Brain microvascular endothelial cell (primary cell): ENCODE results near the gene NODAL.

Source experiments
- DNase-seq: peaks from one replicate; pipeline ENCODE4 v3.0.0-alpha.2; 2020
- H3K27ac ChIP-seq: fragments of 250-450 bp; sonication (Bioruptor Pico); 2 replicates; pipeline ENCODE4 v1.5.1; 2020; ENCODE audit warnings: mild to moderate bottlenecking, moderate library complexity
- H3K27me3 ChIP-seq: fragments of 250-450 bp; sonication (Bioruptor Pico); replicated peaks from 2 replicates; pipeline ENCODE4 v1.5.1; 2020; ENCODE audit warnings: mild to moderate bottlenecking
- H3K36me3 ChIP-seq: fragments of 250-450 bp; sonication (Bioruptor Pico); replicated peaks from 2 replicates; pipeline ENCODE4 v1.5.1; 2020; ENCODE audit warnings: mild to moderate bottlenecking
- H3K4me3 ChIP-seq: 2 replicates; pipeline ENCODE4 v1.5.1; 2011; ENCODE audit warnings: low read depth, mild to moderate bottlenecking, control low read depth, low read length, moderate library complexity
- CTCF ChIP-seq: IDR thresholded peaks from 2 replicates; pipeline ENCODE4 v1.5.1; 2011; ENCODE audit warnings: low read depth, mild to moderate bottlenecking, moderate library complexity, low read length, control low read depth, inconsistent platforms; ENCODE audit errors: missing control alignments
- in situ Hi-C: cut with HindIII; loops from 2 replicates; pipeline ENCODE4 v1.10.0; 2017; ENCODE audit warnings: low sequenced_read_pairs, low pct_ligation_motif_present

Gene NODAL

GRCh38 chr10:70459774-70460490, 18.5 kb upstream of the NODAL start:
- no peak overlapping the region for H3K4me3 ChIP-seq
- DNase-seq = no peak
- no peaks in the 10 kb centered on the region for H3K27me3 ChIP-seq

GRCh38 chr10:70459061-70459773, 17.7 kb upstream of the NODAL start:
- in situ Hi-C loops = no loop called here
- Histone ChIP-seq H3K36me3 (no peaks in the 10 kb centered on the region), H3K27me3 (no peaks in the 10 kb centered on the region), H3K4me3 (no peak overlapping the region), H3K27ac (no peak overlapping the region)
- DNase-seq = no peak
- no peak for TF ChIP-seq CTCF

More at GRCh38 chr10:70459774-70460490, 18.5 kb upstream of the NODAL start:
- Histone ChIP-seq H3K36me3 (no peaks in the 10 kb centered on the region), H3K27ac (no peak overlapping the region)
- no peak for TF ChIP-seq CTCF
- in situ Hi-C loops = no loop called here

GRCh38 chr10:70458329-70459060, 17.0 kb upstream of the NODAL start:
- in situ Hi-C loops = no loop called here
- Histone ChIP-seq H3K36me3 (no peaks in the 10 kb centered on the region), H3K27ac (no peak overlapping the region), H3K4me3 (peak overlapping the region; percentile 35), H3K27me3 (no peaks in the 10 kb centered on the region)
- DNase-seq = peak; percentile 71
- no peak for TF ChIP-seq CTCF

GRCh38 chr10:70457759-70458305, 16.4 kb upstream of the NODAL start:
- Histone ChIP-seq H3K27ac (no peak overlapping the region), H3K36me3 (no peaks in the 10 kb centered on the region), H3K27me3 (no peaks in the 10 kb centered on the region), H3K4me3 (no peak overlapping the region)
- in situ Hi-C loops = no loop called here
- TF ChIP-seq CTCF = no peak
- DNase-seq = no peak

GRCh38 chr10:70456164-70456563, 14.7 kb upstream of the NODAL start:
- Histone ChIP-seq H3K27ac (no peak overlapping the region), H3K36me3 (no peaks in the 10 kb centered on the region), H3K4me3 (no peak overlapping the region), H3K27me3 (no peaks in the 10 kb centered on the region)
- DNase-seq = no peak
- no peak for TF ChIP-seq CTCF
- in situ Hi-C loops = no loop called here
